ENCODE data around the gene CDK16.
"Not testable (repeated sequence)": the region's sequence is repeated elsewhere in the genome, so short reads cannot be mapped to it uniquely, and the experiment has no call there.

CDK16 gene

DNA sequence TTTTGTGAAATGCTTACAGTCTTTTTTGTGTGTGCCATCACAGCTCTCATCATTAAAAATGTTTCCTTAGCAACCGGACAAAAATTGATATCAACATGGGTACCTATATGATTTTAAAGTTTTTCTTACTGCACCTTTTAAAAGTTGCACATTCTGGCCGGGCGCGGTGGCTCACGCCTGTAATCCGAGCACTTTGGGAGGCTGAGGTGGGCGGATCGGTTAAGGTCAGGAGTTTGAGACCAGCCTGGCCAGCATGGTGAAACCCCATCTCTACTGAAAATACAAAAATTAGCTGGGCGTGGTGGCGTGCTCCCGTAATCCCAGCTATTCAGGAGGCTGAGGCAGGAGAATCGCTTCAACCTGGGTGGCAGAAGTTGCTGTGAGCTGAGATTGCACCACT, 39.1 kb downstream of the CDK16 start:
- not testable (repeated sequence) for DNase-seq

DNA sequence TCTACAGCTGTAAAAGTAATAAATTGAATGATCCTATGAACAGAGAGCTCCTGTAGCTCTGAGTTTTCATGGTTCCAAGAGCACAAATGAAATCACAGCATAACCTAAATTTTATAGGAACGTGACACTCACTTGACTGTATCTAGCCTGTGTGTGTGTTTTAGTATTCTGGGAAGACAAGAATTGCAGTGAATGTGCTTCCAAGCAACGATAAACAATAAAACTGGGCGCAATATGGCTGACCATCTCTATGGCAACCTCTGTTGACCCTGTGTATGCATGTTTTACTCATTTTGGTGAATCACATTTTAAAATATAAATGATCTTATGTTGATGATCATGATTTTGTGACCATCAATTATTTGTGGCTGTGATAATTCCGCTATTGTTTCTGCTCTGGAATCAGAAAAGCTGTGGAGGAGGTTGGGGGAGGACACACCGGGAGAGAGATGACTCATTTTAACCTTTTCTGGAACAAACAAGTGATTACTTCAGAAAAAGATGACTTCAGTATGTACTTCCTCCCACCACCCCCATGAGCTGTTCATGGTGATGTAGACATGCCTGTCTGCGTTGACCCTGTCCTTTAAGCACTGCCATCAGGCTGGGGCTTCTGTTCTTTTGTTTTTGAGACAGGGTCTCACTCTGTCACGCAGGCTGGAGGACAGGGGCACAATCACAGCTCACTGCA, 46.1 kb downstream of the CDK16 start:
- no peak for DNase-seq

DNA sequence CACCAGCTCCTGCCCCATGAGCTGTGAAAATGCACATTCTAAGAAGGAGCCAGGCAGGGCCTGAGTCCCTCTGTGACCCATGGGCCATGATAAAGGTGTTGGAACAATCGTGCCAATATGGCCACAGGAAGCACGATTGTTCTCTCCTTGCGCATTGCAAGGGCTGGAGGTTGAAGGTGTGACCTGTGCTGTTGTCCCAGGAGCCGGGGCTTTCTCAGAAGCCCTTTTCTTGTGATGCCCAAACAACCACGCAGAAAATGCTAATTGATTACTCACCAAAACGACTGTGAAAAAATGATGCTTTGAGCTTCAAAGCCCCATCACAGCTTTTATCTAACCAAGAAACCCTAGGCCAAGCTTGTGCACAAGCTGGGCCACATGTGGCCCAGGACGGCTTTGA, 48.2 kb downstream of the CDK16 start:
- no peak for DNase-seq

DNA sequence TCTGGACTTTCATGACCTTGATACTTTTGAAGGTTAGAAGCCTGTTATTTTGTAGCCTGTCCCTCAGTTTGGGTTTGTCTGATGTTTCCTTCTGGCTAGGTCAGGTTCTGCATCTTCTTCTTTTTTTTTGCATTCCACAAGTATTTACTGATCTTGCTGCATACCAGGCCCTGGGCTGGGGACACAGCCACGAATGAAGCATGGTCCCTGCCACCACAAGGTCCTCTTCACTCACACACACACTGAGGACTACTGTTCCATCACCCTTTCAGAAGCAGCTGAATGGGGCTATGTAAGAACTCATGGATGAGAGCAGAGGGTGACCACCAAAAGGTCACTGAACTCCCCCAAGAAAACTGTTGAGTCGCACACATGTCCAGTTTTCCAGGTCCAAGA, 53.5 kb downstream of the CDK16 start:
- no peak for DNase-seq

DNA sequence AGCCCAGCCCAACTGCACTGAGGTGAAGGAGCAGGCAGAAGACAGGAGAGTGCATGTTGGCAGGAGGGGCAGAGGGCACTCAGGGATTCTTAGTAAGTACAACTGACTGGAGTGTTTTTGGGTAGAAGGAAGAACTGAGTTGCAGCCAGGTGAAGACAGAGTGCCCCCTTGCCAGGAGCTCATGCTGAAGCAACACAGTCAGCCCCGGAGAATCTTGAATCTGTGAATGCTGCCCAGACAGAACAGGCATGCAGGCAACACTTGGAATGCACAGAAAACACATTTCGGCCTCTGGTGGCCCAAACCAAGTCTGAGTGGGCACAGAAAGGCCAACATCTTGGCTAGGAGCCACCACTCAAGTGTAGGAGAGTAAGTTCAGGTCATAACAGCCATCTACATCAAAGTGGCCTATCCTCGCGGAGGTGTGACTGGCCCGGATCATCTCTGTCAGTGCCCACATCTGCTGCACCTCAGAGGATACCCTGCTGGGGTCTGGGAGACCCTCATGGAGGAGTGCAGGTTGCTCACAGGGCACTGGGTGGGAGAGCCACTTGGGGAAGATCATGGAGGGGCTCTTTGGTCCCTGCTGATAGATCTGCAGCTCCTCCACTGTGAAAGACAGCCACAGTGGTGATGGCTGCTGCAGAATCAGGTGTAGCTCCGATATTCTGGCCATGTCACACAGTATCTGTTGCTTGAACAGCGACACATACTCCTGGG, 54.7 kb downstream of the CDK16 start:
- no peak for DNase-seq

DNA sequence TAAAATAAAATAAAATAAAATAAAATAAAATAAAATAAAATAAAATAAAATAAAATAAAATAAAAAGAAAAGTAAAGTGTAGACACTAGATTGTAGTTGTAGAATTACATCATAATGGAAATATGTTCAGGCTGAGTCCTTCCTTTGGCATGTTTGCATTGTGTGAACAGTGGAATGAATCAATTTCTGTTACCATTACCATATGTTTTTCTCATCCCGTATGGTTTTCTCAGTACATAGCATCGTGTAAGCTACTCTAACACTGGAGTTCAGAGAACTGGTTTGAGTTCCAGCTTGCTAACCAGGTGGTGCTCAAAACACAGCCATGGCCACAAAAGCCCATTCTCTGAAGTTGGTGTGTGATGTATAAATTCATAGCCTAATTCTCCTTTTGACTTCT, 60.2 kb downstream of the CDK16 start:
- DNase-seq: no peak

Measured in NCI-H526 treated with DMSO at 0.1 percent for 48 hours (cell line).